GM19238 (cell line): Measurements from ENCODE around the gene CTSD.

Experiments
- DNase-seq: peaks from one replicate; pipeline ENCODE4 v3.0.0; 2011; ENCODE audit warnings: low spot score; ENCODE audit not compliant: insufficient read length

CTSD gene

DNA sequence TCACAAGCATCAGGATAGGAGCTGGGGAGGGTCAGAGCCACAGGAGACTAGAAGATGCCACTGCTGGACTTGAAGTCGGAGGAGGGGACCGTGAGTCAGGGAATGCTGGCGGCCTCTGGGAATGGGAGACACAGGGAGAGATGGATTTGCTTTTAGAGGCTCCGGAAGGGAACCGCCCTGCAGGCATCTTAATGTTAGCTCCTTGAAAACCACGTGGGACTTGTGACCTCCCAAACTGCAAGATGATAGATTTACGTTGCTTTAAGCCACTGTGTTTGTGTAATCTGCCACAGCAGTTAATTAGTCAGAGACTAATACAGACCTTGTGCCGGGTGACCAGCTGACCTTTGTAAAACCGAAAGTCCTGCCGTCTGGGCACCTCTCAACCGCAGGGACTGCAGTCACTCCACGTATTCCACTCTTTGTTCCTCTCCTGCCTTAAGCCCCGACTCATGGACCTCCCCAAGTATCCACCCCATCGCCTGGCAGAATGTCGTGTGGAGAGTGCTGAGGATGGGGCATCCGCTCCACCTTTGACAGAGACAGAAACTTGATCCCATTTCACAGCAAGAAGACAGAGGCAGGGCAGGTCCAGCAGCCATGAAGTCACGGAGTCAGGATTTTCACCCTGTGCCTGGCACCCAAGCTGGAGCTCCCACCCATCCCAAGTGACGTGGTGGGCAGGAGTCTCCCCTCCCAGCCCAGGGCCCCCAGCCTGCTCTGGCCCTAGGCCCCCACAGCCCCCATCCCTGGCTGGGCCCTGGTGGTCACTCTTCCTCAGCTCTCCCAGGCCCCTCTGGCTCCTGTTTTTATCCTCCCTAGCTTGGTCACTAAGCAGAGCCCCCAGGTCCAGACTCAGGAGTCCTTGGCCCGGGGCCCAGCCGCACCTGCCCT lies 19.4 kb upstream of the CTSD start:
- no peak for DNase-seq

DNA sequence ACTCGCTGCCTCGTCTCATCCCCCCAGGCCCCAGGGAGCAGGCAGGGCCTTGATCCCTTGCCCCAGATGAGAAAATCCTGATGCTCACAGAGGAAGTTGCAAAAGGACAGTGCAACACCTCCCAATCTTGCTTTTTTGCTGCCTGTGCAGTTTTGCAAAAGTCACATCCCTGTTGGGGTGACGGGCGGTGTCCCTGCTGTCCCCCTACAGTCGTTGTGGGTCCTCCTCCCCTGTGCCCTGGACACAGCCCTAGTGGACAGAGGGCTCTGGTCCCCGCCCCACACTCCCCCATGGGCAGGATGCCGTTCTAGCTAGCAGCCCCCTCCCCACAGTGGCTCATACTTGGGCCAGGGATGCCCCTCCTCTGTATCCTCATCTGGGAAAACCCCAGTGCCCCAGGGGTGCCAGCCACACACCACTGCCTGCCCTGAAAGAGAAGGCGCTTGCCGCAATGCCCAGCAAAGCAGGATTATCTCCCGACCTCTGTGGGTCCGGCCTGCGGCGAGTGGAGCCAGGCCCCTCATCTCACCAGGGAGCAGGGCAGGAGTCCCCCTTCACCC lies 18.4 kb upstream of the CTSD start:
- DNase-seq = no peak

DNA sequence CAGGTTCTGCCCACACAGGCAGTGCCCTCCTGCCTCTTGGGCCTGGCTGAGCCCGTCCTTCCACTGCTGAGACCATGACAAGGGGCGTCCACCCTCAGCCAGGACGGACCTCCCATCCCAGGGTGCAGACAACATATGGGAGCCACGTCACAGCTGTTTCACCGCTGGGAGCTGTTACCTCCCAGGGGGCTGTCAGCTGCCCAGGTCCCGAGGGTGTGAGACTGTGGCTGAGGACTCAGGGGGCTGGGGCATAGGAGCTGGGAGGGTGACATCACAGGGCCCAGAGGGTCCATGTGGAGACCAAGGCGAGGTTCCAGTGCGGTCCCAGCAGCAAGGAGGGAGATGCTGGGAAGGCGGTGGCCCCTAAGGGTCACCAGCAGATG lies 17.9 kb upstream of the CTSD start:
- no peak for DNase-seq

DNA sequence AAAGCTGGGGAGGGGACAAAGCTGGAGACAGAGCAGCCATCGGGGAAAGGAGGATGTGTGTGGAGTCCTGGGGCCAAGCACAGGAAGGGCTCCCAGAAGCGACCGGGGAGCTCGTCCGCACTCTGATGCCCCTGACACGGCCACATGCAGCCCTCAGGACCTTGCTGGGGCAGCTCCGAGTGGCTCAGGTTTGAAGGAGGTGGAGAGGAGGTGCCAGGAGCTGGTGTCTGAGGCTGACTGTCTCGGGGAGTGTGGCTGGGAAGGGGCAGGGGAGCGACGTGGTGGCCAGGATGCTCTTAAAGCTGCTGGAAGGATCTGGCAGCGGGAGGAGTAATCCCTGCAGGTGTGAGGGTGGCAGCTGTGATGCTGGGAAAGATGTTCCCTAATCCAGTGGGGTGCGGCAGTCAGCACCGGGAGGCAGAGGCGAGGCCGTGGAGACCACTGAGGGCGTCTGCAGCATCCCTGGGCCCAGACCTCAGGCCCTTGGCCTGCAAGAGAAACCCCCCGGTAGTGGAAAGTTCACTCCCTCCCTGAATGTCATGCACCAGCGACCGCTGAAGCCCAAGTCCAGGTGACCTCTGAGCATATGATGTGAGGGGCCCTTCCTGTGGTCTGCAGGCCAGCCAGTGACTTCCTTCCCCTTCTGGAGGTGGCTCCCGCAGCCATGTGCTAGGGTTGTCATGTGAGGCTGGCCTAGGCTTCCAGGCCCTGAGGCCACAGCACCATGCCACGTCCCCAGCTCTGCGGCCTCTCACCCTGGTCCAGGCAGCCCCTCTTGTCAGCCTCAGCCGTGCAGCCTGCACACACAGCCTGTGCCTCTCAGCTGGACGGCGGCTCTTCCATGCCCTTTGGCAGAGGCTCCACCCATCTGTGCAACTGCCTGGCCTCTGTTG lies 17.2 kb upstream of the CTSD start:
- DNase-seq = no peak

DNA sequence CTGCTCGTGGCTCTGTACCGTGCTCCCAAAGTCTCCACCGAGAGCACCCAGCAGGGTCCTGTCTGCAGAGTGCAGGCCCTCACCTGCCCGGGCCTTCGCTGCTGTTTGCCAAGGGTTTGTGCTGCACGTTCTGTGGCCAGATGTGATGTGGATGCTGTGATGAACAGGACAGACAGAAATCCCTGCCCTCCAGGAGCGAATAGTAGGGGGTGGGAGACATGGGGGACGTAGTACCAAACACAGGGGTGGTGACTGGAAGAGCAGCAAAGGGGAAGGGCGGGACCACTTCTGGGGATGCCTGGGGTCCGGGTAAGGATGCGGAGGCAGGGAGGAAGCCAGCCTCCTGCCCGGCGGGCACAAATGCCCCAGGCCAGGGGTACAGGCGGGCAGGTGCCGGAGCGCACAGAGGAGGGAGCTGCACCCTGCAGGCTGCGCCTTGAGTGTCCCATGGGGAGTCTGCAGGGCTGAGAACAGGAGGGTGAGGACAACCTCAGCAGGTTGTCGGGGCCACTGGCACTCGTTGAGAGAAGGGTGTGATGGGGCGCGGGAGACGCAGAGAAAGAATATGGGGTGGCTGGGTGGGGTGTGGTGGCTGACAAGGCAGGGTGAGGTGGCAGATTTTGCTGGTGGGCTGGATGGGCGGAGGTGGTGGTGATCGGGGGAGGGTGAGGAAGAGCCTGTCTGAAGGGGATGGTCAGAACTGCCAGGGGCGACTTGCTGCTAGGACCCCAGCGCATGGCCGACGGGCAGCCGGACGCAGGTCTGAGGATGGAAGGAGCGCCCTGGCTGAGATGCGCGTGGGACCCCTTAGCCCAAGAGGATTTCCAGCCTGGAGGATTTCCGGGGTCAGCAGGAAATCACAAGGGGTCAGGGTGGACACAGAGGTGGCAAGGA lies 16.3 kb upstream of the CTSD start:
- DNase-seq = no peak

DNA sequence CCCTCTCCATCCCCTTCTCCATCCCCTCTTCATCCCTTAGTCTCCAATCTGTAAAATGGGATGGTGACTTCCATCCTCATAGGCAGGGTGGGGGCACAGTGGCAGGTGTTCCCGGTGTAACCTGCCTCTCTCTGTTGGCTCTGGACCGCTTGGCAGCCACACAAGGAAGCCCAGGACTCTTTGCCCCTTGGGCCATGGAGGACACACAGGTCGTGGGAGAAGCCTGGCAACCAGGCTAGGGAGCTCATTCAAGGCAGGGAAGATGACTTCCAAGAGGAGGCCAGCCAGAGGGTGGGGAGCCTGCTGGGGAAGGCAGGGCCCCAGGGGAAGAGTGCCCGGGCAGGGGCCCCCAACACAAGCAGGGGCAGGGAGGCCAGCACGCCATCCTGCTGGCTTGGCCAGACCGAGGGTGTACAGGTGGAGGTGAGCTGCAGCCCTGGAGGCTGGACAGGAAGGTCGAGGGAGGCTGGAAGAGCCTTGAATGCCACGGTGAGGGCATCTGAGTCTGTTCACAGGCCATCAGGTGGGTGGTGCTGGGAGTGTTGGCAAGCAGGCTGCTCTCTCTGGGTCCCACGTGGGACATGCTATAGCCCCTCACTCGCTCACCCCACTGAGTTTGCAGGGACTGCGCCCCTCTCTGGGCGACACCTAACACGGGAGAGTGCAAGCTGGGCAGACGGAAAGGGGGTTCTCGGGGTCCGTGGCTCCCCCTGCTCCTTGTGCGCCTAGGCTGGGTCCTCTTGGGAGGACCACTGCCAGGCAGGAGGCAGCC lies 15.5 kb upstream of the CTSD start:
- no peak for DNase-seq

DNA sequence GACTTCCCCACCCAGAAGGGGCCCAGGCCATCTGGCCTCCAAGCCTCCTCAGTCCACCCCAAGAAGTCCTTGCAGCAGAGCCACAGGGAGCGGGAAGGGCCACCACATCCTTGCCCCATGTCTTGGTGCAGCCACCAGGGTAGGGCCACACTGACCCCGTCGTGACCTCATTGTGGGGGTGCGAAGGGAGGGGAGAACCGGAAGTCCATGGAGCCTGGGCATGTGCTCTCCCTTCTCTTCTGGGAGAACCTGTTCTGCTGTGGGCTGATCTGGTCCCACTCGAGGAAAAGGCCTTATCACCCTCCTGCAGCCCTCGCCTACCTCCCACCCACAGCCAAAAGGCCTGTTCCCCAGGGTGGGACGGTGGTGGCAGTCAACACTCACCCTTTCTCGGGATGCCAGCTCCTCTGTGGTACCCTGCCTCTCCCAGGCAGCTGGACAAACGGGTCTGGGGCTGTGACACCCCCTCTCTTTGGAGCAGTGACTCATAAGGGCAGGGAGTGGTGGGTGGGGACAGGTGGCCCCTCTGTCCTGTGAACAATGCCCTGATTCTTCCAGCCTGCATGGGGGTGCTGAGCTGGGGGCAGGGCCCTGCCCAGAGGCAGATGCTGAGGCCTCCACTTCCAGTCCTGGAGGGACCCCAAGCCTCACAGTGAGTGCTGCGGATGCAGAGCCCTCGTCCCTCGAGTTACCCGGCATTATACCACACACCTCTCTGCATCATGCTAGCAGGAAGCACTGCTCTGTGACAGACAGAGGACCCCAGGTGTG lies 14.6 kb upstream of the CTSD start:
- DNase-seq = no peak

DNA sequence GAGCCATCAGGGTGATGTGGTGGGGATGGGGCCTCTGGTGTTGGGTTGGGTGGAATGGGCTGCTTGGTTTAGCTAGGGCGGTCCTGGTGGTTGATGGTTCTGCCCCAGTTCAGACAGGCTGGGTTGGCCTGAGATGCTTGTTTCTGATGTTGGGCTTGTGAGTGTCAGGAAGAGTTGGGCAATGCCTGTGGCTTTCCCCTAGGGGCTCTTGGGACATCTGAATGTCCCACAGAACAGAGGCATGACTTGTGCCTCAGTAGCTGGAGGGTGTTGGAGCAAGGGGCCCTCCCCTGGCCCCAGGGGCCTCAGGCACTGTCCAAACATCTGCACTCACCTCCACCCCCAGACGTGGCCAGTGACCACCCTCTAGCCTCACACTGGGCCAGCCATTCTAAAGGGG lies 14.0 kb upstream of the CTSD start:
- no peak for DNase-seq

DNA sequence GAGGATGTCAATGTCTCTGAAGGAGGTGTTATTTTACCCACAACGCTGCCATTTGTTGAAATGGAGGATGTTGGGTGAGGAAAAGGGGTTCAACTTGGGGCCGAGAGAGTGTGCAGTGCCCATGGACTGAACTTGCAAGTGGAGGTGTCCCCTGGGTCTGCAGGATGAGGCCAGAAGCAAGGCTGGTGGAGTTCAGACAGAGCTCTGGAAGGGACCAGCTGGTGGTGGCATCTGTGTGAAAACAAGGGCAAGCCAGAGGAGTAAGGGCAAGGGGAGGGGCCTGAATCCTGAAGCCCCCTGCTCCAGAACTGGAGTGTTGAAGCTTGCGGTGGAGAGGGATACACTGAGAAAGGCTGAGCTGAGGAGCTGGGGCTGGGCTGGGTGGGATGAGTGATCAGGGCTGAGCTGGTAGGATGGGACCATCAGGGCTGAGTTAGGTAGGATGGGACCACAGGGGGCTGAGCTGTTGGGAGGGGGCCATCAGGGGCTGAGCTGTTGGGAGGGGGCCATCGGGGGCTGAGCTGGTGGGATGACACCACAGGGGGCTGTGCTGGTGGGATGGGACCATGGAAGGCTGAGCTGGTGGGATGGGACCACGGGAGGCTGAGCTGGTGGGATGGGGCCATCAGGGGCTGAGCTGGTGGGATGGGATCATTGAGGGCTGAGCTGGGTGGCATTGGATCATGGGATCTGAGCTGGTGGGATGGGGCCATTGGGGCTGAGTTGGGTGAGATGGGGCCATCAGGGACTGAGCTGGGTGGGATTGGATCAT lies 13.4 kb upstream of the CTSD start:
- no peak for DNase-seq

DNA sequence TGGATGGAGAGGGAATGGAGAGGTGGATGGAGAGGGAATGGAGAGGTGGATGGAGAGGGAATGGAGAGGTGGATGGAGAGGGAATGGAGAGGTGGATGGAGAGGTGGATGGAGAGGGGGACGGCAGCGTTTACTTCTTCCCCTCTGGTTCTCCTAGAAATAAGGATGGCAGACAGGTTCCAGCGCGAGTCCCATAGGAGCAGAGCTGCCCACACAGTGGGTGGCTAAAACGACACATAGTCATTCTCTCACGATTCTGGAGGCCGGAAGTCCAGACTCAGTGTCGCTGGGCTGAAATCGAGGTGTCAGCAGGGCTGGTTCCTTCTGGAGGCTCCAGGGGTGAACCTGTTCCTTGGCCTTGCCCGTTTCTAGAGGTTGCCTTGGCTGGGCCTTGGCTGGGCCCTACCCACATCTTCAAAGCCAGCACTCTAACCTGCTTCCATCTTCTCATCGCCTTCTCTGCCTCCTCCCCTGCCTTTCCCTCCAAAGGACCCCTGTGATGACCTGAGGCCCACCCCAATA lies 12.7 kb upstream of the CTSD start:
- DNase-seq = no peak

DNA sequence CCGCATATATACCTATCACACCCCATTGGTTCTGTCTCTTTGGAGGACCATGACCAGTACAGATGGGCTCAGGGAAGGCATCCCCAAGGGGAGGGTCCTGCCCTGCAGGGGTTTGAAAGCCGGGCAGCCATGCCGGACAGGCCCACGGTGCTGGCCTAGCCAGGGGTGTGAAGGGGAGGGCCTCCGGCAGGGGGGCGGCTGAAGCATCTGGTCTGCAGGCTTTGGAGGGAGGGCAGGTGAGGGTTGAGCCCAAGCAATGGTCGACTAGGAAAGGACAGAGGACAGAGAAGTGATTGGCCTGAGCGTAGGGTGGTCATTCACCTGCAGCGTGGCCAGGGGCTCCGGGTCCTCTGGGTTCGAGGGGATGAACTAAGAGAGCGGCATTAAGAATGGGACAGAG lies 11.2 kb upstream of the CTSD start:
- DNase-seq = no peak

DNA sequence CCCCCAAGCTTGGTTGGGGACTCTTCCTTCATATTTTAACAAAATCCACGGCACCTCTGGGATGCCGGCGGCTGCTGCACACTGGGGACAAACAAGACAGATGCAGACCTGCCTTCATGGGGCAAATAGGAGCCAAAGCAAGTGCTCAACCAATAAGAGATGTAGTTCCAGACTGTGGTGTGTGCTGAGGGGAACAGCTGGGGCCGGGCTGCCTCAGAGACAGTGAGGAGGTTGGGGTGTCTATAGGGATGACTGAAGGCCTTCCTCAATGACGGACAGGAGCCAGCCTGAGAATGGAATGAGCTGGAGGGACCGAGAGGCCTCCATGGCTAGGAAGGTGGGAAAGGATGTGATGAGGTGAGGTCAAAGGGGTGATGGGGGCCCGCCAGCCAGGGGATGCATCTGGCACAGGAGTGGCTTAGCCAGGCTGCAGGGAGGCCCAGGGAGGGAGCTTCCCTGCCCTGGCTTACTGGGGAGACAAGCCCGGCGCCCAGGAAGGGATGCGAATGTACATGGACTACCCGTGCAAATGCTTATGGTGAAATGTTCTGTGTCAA lies 10.3 kb upstream of the CTSD start:
- no peak for DNase-seq

DNA sequence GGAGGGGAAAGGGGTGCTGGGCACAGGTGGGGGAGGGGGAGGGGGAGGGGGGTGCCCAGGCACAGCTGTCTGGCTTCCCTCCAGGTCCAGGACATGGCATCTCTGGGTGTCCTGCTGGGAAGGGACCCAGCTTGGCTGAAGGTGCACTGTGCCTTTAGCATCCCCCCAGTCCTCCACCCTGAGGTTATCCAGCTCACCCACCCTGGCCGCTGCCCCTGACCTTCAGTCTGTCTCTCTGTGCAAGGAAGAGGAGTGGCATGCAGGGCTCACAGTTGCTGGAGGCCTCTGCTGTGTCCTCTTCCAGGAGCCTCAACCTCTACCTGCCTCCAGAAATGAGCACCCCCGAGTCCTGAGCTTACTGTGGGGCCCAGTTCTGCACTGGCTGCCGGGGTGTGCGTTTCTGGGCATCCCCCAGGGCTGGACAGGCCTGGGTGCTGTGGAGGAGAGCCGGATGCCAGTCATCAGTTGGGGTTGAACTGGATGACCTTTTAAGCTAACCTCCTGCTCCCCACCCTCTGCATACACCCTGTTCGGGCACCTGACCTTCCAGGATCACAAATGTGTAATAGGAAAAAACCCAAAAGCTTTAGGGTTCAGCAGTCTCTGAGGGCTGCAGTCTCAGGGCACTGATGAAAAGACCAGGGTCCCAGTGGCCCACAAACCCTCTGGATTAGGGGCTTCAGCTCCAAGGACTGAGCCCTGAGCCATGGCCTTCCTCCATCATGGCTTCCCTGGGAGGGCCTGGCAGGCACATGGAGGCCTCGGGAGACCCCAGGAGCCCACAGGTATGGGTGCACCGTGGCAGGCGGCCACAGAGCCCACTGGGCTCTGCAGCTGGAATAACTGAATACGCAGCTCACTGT lies 9.6 kb upstream of the CTSD start:
- no peak for DNase-seq

DNA sequence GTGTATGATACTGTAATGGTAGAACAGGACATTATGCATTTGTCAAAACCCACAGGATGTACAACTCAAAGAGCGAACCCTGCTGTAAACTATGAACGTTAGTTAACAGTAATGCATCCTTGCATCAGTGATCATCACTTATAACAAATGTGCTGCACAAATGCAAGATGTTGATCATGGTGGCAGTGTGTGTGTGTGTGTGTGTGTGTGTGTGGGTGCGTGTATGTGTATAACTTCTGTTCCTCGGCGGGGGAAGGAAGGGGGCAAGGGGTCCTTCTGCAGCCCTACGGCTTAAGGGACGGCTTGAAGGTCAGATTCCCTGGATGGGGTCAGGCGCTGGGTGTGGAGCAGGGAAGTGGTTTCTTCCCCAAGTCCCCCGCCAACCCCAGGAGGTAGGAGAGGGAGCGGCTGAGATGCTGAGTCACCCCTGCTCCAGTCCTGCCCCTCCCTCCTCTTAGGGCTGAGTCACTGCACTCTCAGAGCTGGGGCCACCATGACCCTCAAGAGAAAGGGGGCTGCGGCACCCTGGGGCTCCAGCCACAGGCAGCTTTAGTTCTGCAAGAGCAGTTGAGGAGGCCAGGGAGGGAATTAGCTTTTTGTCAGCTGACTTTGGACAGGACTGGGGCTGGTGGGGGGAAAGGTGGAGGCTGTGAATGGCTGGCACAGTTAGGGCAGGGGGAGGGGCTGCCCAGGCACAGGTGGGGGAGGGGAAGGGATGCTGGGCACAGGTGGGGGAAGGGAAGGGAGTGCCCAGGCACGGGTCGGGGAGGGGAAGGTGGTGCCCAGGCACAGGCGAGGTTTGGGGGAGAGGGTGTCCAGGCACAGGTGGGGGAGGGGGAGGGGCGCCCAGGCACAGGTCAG lies 8.8 kb upstream of the CTSD start:
- DNase-seq = no peak

DNA sequence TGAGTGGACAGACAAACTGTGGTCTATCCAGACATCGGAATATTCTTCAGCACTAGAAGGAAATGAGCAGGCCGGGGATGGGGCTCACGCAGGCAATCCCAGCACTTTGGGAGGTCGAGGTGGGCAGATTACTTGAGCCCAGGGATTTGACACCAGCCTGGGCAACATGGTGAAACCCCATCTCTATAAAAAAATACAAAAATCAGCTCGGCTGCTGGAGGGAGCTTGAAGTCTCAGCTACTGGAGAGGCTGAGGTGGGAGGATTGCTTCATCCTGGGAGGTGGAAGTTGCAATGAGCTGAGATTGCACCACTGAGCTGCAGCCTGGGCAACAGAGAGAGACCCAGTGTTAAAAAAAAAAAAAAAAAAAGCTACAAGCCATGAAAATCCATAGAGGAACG lies 8.0 kb upstream of the CTSD start:
- no peak for DNase-seq

DNA sequence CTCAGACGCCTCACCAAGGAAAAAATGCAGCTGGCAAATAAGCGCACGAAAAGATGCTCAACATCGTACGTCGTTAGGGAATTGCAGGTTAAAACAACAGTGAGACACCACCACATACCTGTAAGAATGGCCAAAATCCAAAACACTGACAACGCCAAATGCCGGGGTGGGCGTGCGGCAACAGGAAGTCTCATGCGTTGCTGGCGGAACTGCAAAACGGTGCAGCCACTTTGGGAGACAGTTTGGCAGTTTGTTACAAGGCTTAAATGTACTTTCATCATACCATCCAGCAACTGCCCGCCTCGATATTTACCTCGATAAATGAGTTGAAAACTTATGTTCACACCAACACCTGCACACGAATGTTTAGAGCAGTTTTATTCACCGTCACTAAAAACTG lies 7.5 kb upstream of the CTSD start:
- DNase-seq = no peak
